Ureter (tissue), 1 donor: ENCODE results near the gene C15orf39. TPM values are rescaled to one million over a fixed set of nuclear protein-coding genes. Genes with fewer than 3 reads are reported as not detected.
A peak's percentile ranks its signal among the peaks of the same experiment; 100 is the strongest.

Experiments used
- DNase-seq: peaks from one replicate; pipeline ENCODE4 v3.0.0-alpha.2; 2020; ENCODE audit warnings: low spot score
- total RNA-seq: library from RNA; stranded (reverse); gene quantifications from one replicate; pipeline ENCODE4 v1.2.4, GENCODE V29; 2023
- donor health status: DM: yes; HTN: yes; CAD: no.

The C15orf39 gene
- total RNA-seq, 1 donor from 2014 or later: 32.7 TPM

GRCh38 chr15:75197062-75197630 is 4.5 kb upstream of the C15orf39 start:
- no peak for DNase-seq

- no peak for DNase-seq
Measured at GRCh38 chr15:75198560-75199356, 2.9 kb upstream of the C15orf39 start.

GRCh38 chr15:75199357-75199940 is 2.2 kb upstream of the C15orf39 start:
- no peak for DNase-seq

- DNase-seq: no peak
Measured at GRCh38 chr15:75200391-75200764, 1.3 kb upstream of the C15orf39 start.

GRCh38 chr15:75200765-75201615 is 692 bp upstream of the C15orf39 start:
- DNase-seq: peak; percentile 79

- peak; percentile 88 for DNase-seq
Measured at GRCh38 chr15:75202251-75203016, 752 bp downstream of the C15orf39 start.

GRCh38 chr15:75203017-75203907 is 1.6 kb downstream of the C15orf39 start:
- DNase-seq: no peak

- DNase-seq: no peak
Measured at GRCh38 chr15:75203908-75204263, 2.2 kb downstream of the C15orf39 start.

- peak; percentile 94 for DNase-seq
Measured at GRCh38 chr15:75204340-75205063, 2.8 kb downstream of the C15orf39 start.

GRCh38 chr15:75205064-75205395 is 3.3 kb downstream of the C15orf39 start:
- no peak for DNase-seq

- DNase-seq: no peak
Measured at GRCh38 chr15:75206006-75206405, 4.3 kb downstream of the C15orf39 start.

- no peak for DNase-seq
Measured at GRCh38 chr15:75206803-75207617, 5.3 kb downstream of the C15orf39 start.

GRCh38 chr15:75207618-75208500 is 6.2 kb downstream of the C15orf39 start:
- DNase-seq: no peak

- no peak for DNase-seq
Measured at GRCh38 chr15:75208501-75209288, 7.0 kb downstream of the C15orf39 start.

- no peak for DNase-seq
Measured at GRCh38 chr15:75209289-75209676, 7.6 kb downstream of the C15orf39 start.

- no peak for DNase-seq
Measured at GRCh38 chr15:75210811-75211230, 9.1 kb downstream of the C15orf39 start.
